Upper lobe of left lung (tissue), 4 donors: ENCODE results near the gene RAB11FIP3.

Source experiments
- POLR2A ChIP-seq, 4 donors: fragments of 450-650 bp; IDR thresholded peaks; one replicate each; pipeline ENCODE4 v1.5.1; 2016 to 2017; ENCODE audit warnings: antibody characterized with exemption in 4 of 4, mild to moderate bottlenecking in 2 of 4
- TF ChIP-seq, protein P1 (sequence below), 6 experiments: fragments of 450-650 bp in 4 of 6; fragments of 200-600 bp in 2 of 6; sonication (generic) in 2 of 6; IDR thresholded peaks; one replicate each; pipeline ENCODE4 v1.5.1; 2016 to 2019; ENCODE audit warnings: antibody characterized with exemption in 6 of 6

DNA sequence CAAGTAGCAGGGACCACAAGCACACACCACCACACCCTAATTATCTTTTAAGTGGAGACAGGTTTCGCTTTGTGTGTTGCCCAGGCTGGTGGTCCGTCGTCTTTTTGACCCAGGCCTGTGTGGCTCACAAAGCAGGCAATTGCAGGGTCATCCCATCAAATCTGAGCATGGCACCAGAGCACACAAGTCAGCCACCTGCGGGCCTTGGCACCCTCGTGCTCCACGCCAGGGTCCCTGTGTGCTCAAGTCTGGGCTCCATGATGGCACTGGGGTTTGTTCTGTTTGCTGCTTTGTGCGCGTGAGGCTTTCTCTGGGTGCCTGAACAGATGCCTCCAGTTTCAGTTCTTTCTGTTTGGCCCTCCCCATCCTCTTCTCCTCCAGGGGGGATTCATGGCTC is 99.7 kb downstream of the RAB11FIP3 start:
- TF ChIP-seq POLR2A (IDR thresholded peaks at IDR 0.05) = no peak
- TF ChIP-seq, protein P1, sequence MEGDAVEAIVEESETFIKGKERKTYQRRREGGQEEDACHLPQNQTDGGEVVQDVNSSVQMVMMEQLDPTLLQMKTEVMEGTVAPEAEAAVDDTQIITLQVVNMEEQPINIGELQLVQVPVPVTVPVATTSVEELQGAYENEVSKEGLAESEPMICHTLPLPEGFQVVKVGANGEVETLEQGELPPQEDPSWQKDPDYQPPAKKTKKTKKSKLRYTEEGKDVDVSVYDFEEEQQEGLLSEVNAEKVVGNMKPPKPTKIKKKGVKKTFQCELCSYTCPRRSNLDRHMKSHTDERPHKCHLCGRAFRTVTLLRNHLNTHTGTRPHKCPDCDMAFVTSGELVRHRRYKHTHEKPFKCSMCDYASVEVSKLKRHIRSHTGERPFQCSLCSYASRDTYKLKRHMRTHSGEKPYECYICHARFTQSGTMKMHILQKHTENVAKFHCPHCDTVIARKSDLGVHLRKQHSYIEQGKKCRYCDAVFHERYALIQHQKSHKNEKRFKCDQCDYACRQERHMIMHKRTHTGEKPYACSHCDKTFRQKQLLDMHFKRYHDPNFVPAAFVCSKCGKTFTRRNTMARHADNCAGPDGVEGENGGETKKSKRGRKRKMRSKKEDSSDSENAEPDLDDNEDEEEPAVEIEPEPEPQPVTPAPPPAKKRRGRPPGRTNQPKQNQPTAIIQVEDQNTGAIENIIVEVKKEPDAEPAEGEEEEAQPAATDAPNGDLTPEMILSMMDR (IDR thresholded peaks at IDR 0.05) = no peak
